ENCODE measurements around the gene URM1.
"Not testable (repeated sequence)": the region's sequence is repeated elsewhere in the genome, so short reads cannot be mapped to it uniquely, and the experiment has no call there.

The URM1 gene

DNA sequence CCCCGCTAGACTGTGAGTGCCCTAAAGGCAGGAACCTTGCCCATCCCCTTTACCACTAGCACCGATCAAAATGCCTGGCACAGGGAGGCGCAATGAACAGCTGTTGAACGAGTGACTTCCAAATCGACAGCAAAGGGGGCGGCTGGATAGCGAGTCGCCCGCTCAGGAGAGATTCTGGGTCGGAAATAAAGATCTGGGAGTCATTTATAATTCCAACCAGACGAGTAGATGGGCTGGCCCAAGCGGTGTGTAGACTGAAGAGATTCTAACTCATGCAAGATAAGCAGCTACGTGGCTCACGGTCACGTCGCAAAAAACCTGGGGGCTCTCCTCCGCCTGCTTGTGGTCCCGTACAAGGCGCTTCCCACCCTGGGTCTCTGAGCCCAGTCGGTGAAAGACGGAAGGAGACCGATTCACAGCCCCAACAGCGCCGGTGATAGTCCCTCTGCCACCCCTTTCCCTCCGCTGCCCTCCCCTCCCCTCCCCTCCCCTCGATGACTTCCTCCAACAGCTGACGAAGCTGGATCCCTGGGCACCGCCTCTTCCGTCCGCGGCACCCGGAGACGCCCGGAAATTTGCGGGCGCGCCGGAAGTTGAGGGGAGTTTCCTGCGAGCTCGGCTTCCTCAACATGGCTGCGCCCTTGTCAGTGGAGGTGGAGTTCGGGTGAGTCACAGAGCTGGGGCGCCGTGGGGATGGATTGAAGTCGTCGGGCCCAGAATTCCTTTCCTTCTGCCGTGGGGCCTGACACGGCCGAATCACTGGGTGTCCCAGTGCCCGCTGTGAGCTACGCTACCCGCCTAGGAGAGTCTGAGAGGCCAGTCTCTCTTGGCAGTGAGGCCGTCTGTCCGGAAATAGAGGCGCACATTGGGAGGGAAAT, at the start of gene URM1:
Gene URM1, plus strand, starts transcription at position 623 of the 878 bp plus-strand sequence. Its CDS starts 7 bp downstream, at position 630.
- peak; percentile 96 for DNase-seq

DNA sequence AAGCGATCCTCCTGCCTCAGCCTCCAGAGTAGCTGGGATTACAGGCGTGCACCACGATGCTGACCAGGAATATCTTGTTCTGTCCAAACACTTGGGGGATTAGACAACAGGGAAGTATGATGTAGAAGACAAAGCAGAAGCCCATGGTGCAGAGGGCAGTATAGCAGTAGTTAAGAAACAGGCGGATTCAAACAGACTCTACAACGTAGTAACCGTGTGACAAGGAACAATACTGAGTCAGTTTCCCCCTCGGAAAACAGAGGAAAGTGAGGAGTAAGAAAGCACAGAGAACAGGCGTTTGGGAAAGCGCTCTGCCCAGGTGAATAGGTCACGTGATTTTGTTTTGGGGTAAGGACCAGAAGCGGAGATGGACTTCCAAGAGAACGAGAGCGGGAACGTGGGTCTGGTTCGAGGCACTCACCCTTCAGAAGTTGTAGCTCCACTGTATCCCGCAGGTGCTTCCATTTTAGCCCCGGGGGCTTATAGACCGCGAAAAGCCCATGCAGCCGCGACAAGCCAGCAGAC, 49.2 kb upstream of the URM1 start:
- DNase-seq: no peak

DNA sequence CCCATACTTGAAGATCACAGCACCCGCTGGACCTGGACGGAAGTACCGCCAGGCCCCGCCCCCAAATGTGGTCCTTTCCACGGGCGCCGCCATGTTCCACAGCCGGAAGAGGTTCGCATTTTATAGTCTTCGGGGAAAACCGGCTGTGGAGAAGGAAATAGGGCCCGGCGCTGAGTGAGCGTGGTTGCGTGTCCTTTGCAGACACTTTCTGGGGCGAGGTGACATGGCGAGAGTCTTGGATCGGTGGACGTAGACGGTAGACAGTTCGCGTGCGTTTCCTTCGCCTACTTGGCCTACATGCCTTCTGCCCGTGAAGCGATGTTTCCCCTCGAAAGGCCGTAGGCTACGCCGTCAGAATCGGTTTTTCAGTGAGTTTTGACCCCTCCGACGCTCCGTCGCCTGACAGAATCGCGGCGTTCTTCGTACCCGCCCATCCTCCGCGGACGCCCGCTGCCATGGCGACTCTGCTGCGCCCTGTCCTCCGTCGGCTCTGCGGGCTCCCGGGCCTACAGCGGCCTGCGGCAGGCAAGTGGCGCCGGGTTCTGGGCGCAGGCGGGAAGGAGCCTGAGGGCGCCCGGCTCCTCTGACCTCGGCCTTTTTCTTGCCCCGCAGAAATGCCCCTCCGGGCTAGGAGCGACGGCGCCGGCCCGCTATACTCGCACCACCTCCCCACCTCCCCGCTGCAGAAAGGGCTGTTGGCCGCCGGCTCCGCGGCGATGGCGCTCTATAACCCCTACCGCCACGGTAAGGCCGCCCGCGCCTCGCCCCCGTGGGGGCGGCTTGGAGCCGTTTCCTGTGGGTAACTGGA, 48.6 kb upstream of the URM1 start, which contains the start of the genes COQ4 and TRUB2:
Gene COQ4, plus strand, starts transcription at position 436 of the 808 bp plus-strand sequence. Its CDS starts 20 bp downstream, at position 456.
Gene TRUB2, minus strand, starts transcription at position 44 of the 808 bp plus-strand sequence. Its CDS starts 39 bp downstream, at position 5.
- peak; percentile 97 for DNase-seq

DNA sequence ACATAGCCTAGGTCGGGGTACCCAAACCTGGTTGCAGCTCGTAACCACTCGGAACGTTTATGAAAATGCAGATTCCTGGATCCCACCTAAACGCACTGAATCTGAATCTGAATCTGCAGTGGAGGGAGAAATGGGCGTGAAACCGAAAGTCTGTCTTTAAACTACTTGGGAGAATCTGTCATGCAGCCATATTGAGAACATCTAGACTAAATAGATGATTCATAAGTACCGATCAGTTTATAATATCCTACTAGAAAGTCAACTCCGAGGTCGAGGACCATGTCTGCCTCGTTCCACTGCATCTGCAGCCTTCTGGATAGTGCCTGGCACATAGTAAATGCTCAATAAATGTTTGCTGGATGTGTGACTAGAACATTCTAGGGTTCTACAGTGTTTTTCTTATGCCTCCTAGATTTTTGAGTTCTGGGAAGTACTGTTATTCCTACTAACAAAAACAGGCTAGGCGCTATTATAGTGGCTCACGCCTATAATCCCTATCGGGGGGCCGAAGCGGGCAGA, 47.9 kb upstream of the URM1 start:
- DNase-seq: peak; percentile 56

DNA sequence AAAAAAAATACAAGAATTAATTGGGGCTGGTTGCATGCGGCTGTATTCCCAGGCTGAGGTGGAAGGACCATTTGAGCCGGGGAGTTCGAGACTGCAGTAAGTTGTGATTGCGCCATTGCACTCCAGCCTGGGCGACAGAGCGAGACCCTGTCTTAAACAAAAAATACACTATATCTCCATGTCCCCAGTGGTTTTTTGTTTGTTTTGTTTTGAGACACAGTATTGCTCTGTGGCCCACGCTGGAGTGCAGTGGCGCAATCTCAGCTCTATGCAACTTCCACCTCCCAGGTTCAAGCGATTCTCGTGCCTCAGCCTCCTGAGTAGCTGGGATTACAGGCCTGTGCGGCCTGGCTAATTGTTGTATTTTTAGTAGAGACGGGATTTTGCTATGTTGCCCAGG, 47.4 kb upstream of the URM1 start:
- DNase-seq: no peak

DNA sequence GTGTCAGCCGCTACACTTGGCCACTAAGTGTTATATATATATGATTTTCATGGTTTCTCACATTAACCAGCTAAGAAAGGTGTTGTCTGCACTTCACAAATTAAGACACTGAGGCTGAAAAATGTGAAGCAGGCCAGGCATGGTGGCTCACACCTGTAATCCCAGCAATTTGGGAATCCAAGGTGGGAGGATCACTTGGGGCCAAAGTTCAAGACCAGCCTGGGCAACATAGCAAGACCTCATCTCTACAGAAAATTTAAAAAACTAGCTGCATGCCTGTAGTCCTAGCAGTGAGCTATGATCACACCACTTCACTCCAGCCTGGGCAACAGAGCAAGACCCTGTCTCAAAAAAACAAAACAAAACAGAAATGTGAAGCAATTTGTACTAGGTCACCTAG, 46.8 kb upstream of the URM1 start:
- DNase-seq: no peak

DNA sequence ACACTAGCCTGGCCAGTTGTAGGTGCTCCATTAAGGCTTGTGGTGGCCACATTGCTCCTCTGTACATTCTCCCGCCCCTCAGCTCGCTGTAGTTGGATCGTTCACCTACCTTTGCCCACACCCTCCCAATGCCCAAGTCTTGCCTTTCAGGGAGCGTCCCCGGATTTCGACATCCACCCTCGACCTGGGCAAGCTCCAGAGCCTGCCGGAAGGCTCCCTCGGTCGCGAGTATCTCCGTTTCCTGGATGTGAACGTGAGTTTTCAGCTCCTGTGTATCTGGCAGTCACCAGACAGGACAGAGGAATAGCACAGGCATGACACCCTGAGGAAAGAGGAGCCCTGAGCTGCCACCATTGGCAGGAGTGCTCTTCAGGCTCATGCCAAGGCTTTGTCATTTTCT, 45.5 kb upstream of the URM1 start:
- no peak for DNase-seq

DNA sequence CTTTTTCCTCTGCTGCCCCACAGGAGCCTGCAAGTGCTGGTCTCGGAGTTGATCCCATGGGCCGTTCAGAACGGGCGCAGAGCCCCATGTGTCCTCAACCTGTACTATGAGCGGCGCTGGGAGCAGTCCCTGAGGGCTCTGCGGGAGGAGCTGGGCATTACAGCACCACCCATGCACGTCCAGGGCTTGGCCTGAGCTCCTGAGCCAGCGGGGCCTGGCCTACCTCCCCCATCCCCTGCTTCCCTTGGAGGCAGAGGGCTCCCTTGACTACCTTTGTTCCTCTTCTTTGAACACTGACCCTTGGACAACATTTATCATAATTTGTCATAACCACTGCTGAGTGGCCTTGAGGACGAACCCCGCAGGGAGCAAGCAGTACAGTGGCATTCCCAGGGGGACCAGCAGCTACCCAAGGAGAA, 37.7 kb upstream of the URM1 start:
- no peak for DNase-seq

DNA sequence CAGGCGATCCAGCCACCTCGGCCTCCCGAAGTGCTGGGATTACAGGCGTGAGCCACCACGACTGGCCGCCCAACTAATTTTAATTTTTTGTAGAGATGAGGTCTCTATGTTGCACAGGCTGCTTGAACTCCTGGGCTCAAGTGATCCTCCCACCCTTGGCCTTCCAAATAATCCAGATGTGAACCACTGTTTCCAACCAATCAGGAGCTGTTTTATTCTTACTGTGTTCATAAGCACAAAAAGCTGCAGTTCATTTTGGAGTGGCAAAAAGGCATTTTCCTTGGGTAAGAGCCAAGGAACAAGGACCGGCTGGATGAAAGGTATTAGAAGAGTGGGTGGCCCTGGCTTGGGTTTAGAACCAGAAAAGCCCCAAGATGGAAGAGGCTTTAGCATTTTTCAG, 36.0 kb upstream of the URM1 start:
- DNase-seq: no peak

DNA sequence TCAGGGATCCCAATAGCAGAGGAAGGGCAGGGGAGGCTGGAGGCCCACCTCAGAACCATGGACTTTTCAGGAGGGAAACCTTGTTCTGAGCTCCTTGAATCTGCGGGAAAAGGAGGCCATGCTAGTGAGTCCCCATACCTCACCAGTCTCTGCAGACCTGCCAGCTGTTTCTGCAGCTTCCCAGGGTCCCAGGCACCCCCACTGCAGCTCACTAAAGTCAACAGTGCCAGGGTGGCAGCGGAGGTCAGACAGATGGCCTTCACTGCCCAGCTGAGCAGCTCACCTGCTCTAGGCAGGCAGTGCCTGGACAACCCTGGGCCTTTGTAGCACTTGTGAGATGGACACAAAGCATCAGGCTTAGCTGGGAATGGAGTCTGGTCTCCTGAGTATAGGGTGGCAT, 35.3 kb upstream of the URM1 start:
- DNase-seq: no peak

DNA sequence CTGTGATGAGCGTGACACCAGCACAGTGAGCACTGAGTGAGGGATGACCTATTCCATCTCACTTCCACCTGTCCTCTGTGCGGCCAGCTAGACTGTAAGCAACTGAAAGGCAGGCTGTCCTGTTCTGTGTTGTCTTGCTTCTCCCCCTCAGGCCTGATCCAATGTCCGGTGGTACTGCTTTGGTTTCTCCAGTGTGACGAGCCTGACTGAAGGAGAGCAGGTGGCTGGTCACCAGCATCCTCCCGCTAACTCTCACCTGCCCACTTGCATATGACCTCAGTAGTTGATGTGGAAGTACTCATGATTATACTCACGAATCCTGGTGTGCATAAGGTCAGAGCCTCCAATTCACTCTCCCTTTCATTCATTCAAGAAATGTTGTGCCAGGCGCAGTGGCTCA, 33.2 kb upstream of the URM1 start:
- DNase-seq: no peak

DNA sequence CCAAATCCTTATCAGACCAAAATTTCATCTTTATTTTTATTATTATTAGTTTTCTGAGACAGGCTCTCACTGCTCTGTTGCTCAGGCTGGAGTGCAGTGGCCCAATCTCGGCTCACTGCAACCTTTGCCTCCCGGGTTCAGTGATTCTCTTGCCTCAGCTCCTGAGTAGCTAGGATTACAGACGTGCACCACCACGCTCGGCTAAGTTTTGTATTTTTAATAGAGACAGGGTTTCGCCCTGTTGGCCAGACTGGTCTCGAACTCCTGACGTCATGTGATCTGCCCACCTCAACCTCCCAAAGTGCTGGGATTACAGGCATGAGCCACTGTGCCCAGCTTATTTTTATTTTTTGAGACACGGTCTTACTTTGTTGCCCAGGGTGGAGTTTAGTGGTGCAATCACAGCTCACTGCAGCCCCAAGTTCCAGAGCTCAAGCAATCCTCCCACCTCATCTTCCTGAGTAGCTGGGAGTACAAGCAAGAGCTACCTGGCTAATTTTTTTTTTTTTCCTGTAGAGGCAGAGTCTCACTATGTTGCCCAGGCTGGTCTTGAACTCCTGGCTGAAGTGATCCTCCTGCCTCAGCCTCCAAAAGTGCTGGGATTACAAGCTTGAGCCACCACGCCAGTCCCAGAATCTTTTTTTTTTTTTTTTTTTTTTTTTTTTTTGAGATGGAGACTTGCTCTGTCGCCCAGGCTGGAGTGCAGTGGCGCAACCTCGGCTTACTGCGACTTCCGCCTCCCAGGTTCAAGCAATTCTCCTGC, 32.1 kb upstream of the URM1 start:
- DNase-seq: not testable (repeated sequence)

DNA sequence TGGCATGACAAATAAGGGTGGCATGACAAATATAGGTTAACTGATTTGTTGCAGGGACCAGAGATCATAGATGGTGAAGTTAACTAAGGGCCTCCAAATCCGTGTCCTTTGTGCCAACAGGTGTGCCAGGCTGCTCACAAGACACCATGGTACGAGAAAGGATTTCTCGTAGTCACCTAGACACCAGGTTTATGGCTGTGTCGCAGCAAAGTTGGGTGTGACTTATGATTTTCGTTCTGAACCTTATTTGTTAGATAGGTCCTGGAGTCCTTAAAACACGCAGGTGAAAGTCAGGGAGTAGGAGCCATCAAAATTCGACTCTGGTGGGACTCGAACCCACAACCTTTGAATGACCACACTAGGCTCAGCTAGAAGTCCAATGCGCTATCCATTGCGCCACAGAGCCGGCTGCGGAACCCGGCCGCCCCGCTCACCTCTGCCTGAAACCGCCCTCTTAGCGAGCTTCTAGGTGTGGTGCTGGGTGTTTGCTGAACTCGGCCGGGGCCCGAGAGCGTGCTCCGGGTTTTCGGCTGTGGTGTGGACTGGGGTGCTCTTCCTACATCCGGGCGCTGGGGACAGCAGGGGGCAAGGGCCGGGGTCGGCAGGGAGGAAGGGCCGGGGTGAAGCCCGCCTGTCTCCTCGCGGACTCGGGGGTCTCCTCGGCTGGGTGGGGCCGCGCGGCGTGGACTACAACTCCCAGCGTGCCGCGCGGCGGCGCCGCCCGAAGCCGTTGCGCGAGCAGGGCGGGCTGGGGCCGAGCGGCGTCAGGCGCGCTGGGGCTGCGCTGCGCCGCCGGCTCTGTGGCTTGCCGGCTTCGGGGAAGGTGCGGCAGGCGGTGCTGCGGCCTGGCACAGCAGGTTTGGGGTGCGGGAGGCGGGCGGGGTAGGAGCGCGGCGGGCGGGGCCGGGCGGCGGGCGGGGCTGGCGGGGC, 31.1 kb upstream of the URM1 start, which contains the start of gene SLC27A4:
Gene SLC27A4, plus strand, starts transcription at position 767 of the 930 bp plus-strand sequence. CDS start 2,606 bp downstream, outside the sequence.
- DNase-seq: peak; percentile 83

DNA sequence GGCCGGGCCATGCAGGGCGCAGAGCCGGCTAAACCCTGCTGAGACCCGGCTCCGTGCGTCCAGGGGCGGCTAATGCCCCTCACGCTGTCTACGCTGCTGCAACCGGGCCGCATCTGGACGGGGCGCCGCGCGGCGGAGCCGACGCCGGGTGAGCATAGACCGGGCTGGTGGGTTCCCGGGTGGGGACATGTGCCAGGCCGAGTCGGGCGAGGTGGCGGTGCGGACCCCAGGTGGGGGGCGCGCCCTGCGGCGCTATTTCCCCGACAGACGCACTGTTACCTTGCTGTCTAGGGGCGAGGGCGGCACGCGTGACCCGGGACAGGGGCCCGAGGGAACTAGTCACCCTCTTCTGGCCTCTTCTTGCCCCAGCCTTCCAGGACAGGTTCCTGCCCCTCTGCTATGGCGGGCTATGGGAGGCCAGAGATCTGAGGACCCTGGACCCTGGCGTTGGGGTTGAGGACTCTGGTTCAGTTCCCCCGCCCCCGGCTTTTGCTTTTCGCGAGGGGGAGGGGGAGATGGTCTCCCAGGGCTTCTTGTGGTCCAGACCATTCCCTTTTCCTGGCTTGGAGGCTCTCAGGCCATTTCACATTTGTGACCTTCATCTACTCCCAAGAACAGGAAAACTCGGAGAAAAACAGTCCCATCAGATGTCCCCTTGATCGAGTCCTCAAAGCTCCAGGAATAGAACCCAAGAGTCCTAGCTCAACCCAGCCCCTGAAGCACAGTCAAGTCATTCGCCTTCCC, 30.3 kb upstream of the URM1 start:
- peak; percentile 45 for DNase-seq

DNA sequence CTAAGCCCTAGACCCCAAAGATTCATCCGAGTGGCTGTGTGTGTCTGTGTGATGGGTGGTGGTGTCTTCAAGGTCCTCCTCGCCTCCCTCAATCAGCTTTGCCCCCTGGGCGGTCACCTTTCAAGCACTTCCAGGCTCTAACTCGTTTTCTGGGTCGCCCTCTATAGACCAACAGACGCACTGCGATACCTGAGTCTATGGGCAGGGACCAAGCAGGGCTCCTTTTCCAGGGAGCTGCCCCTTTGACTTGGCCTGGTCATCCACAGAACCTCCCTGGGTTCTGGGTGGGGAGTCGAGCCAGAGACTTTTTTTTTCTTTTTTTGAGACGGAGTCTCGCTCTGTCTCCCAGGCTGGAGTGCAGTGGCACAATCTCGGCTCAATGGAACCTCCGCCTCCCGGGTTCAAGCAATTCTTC, 29.7 kb upstream of the URM1 start:
- DNase-seq: peak; percentile 85

DNA sequence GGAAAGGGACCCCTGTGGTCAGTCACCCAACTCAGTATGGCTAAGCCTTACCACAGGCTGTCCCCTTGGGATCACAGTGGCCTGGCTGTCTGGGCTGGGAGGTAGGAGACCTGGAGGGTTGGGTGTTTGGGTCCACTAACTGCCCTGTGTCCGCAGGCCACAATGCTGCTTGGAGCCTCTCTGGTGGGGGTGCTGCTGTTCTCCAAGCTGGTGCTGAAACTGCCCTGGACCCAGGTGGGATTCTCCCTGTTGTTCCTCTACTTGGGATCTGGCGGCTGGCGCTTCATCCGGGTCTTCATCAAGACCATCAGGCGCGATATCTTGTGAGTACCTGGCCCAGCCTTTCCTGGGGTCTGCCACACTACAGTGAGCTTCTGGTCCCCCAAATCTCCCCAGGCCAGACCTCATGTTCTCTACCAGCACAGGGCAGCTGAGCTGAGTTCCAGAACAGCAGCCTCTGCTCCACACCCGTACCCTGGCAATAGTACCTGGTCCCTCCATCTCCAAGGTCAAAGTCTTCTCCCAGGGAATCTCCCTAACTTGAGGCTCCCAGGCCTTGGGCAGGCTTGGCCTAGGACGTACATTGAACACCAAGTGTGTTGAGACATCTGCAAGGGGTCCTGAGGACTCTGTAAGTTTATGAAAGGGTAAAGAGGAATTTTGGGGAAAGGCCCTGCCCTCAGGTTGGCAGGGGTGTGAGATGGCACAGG, 28.0 kb upstream of the URM1 start:
- no peak for DNase-seq

DNA sequence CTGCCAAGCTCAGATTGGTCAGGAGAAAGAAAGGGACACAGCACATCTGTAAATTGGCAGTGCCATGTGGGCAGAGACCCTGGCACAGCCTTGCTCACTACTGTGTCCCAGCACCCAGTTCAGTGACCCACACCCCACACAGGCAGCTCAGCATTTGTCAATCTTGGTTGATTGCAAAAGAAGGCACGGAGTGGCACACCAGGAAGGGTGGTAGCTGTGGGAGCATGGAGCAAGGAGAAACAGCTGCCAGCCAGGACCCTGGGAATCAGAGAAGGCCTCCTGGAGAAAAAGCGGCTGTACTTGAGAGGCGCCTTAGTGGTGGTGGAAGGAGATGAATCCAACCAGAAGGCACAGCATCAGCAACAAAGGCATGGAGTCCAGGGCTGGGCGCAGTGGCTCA, 27.3 kb upstream of the URM1 start:
- DNase-seq: no peak

DNA sequence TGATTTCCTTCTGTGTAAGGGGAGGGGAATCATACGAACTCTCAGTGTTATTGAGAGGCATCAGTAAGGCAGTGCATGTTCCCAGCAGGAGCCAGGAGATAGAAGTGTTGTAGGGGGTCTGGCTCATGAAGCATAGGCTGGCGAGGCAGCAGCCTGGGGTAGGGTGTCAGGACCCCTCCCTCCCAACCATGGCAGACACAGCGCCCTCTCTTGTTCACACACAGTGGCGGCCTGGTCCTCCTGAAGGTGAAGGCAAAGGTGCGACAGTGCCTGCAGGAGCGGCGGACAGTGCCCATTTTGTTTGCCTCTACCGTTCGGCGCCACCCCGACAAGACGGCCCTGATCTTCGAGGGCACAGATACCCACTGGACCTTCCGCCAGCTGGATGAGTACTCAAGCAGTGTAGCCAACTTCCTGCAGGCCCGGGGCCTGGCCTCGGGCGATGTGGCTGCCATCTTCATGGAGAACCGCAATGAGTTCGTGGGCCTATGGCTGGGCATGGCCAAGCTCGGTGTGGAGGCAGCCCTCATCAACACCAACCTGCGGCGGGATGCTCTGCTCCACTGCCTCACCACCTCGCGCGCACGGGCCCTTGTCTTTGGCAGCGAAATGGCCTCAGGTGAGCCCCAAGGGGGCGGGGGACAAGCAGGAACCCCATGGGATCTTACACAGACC, 26.1 kb upstream of the URM1 start:
- no peak for DNase-seq

DNA sequence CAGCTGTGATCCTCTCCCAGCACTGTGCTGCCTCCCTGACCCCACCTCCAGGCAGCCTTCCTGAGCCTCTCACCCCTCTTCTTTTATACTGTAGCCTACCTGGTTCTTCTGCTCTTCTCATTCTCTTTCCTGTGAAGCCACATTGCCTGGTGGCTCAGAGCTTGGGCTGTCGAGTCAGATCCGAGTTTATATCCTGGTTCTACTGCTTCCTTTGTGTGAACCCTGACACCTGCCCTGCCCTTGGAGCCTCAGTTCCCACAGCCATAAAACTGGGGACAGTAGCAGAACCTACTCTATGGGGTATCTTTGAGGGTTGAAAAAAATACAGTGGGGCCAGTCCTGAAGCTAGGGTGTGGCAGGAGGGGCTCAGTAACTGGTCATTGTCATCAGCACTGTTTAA, 22.0 kb upstream of the URM1 start:
- no peak for DNase-seq

All from OCI-M1 (cell line).